Measurements from ENCODE around the gene ZXDC. TPM values are rescaled to one million over a fixed set of nuclear protein-coding genes. Genes with fewer than 3 reads are reported as not detected.

Gene ZXDC
- total RNA-seq, 1 experiment from 2014 or later = 37.2 TPM

GRCh38 chr3:126449621-126450051, 26.1 kb downstream of the ZXDC start:
- ChIA-PET POLR2A (no interaction called here), CTCF (no interaction called here)
- Mint-ChIP-seq H3K27ac (ENCODE audit: low read depth, unreplicated experiment) (no peak overlapping the region), H3K27me3 (ENCODE audit: insufficient read depth, unreplicated experiment) (no peaks in the 10 kb centered on the region), H3K4me3 (ENCODE audit: unreplicated experiment) (no peak overlapping the region), H3K4me1 (ENCODE audit: insufficient read depth, unreplicated experiment) (no peaks in the 10 kb centered on the region), H3K9me3 (ENCODE audit: unreplicated experiment) (no peaks in the 10 kb centered on the region), H3K36me3 (ENCODE audit: insufficient read depth, unreplicated experiment) (peaks cover 47% of the 10 kb centered on the region)
- TF ChIP-seq CTCF (IDR thresholded peaks at IDR 0.05; ENCODE audit: unreplicated experiment) = no peak
- no TSS peak for BruUV-seq (replicated peaks)
- no peak for DNase-seq (ENCODE audit: unreplicated experiment)
- intact Hi-C loops (cut with micrococcal nuclease) = no loop called here

GRCh38 chr3:126448893-126449180, 26.9 kb downstream of the ZXDC start:
- no peaks in the 10 kb centered on the region for H3K4me1 Mint-ChIP-seq (ENCODE audit: insufficient read depth, unreplicated experiment)
- no peaks in the 10 kb centered on the region for H3K9me3 Mint-ChIP-seq (ENCODE audit: unreplicated experiment)
- H3K27me3 Mint-ChIP-seq (ENCODE audit: insufficient read depth, unreplicated experiment) = no peaks in the 10 kb centered on the region
- no peak for TF ChIP-seq CTCF (IDR thresholded peaks at IDR 0.05; ENCODE audit: unreplicated experiment)
- DNase-seq (ENCODE audit: unreplicated experiment) = no peak
- no TSS peak for BruUV-seq (replicated peaks)
- no peak overlapping the region for H3K4me3 Mint-ChIP-seq (ENCODE audit: unreplicated experiment)
- peaks cover 45% of the 10 kb centered on the region for H3K36me3 Mint-ChIP-seq (ENCODE audit: insufficient read depth, unreplicated experiment)
- POLR2A ChIA-PET = no interaction called here
- no peak overlapping the region for H3K27ac Mint-ChIP-seq (ENCODE audit: low read depth, unreplicated experiment)
- CTCF ChIA-PET = interaction anchor here (0.8 kb wide), 1 partner anchor 22 kb away, joined by 3 read pairs; no protein-coding TSS in a partner anchor
- intact Hi-C loops (cut with micrococcal nuclease) = no loop called here

- TF ChIP-seq CTCF (IDR thresholded peaks at IDR 0.05; ENCODE audit: unreplicated experiment) = no peak
- no TSS peak for BruUV-seq (replicated peaks)
- H3K27ac Mint-ChIP-seq (ENCODE audit: low read depth, unreplicated experiment) = no peak overlapping the region
Measured at GRCh38 chr3:126448136-126448892, 27.4 kb downstream of the ZXDC start.

GRCh38 chr3:126447456-126448106, 28.1 kb downstream of the ZXDC start:
- no peak for DNase-seq (ENCODE audit: unreplicated experiment)
- TF ChIP-seq CTCF (IDR thresholded peaks at IDR 0.05; ENCODE audit: unreplicated experiment) = no peak
- POLR2A ChIA-PET = interaction anchor here (0.6 to 1.3 kb wide), 3 partner anchors 9 to 27 kb away, joined by 3 to 4 read pairs (median 4); no protein-coding TSS in a partner anchor

More at GRCh38 chr3:126448136-126448892, 27.4 kb downstream of the ZXDC start:
- DNase-seq (ENCODE audit: unreplicated experiment) = no peak
- H3K4me1 Mint-ChIP-seq (ENCODE audit: insufficient read depth, unreplicated experiment) = no peaks in the 10 kb centered on the region
- peaks cover 45% of the 10 kb centered on the region for H3K36me3 Mint-ChIP-seq (ENCODE audit: insufficient read depth, unreplicated experiment)
- intact Hi-C loops (cut with micrococcal nuclease) = no loop called here
- no peaks in the 10 kb centered on the region for H3K9me3 Mint-ChIP-seq (ENCODE audit: unreplicated experiment)
- no peaks in the 10 kb centered on the region for H3K27me3 Mint-ChIP-seq (ENCODE audit: insufficient read depth, unreplicated experiment)
- no peak overlapping the region for H3K4me3 Mint-ChIP-seq (ENCODE audit: unreplicated experiment)
- POLR2A ChIA-PET = interaction anchor here (1.3 kb wide), 1 partner anchor 15 kb away, joined by 4 read pairs; no protein-coding TSS in a partner anchor
- CTCF ChIA-PET = interaction anchor here (0.8 to 1.2 kb wide), 2 partner anchors 22 to 314 kb away, joined by 3 to 4 read pairs; no protein-coding TSS in a partner anchor

More at GRCh38 chr3:126447456-126448106, 28.1 kb downstream of the ZXDC start:
- H3K27me3 Mint-ChIP-seq (ENCODE audit: insufficient read depth, unreplicated experiment) = no peaks in the 10 kb centered on the region
- intact Hi-C loops (cut with micrococcal nuclease) = no loop called here
- BruUV-seq (replicated peaks) = no TSS peak
- no peak overlapping the region for H3K4me3 Mint-ChIP-seq (ENCODE audit: unreplicated experiment)
- peaks cover 41% of the 10 kb centered on the region for H3K36me3 Mint-ChIP-seq (ENCODE audit: insufficient read depth, unreplicated experiment)
- H3K9me3 Mint-ChIP-seq (ENCODE audit: unreplicated experiment) = no peaks in the 10 kb centered on the region
- H3K27ac Mint-ChIP-seq (ENCODE audit: low read depth, unreplicated experiment) = no peak overlapping the region
- CTCF ChIA-PET = interaction anchor here (0.6 to 1.2 kb wide), 2 partner anchors 313 to 365 kb away, joined by 3 to 4 read pairs; no protein-coding TSS in a partner anchor
- no peaks in the 10 kb centered on the region for H3K4me1 Mint-ChIP-seq (ENCODE audit: insufficient read depth, unreplicated experiment)

Measured in MCF 10A (cell line).